ENCODE data around the gene LELP1. TPM values are rescaled to one million over a fixed set of nuclear protein-coding genes. Genes with fewer than 3 reads are reported as not detected.
"Not testable (repeated sequence)": the region's sequence is repeated elsewhere in the genome, so short reads cannot be mapped to it uniquely, and the experiment has no call there.

The LELP1 gene
- total and polyA plus RNA-seq, 12 donors, result not detected

DNA sequence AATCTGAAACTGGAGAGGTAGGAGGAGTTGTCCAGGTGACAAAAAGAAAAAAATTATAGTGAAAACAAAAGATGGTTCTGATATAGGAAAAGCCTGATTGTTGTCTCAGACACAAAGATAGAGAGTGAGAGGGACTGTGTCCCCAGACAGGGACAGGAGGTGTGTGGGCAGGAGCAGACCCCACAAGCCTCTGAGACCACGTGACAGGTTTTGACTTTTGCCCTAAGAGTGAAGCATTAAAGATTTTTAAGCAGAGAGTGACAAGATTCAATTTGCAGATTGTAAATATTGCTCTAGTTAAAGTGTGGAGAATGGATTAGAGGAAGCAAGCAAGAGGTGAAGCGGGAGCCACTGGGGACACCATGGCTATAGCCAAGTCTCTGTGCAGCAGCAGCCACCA is 24.6 kb downstream of the LELP1 start:
- WGBS, 4 donors, result 76 to 82% (median 78%) methylated on average over 2 of the region's 2 CpGs
- H3K27me3 ChIP-seq, result no peaks in the 10 kb centered on the region
- no peaks in the 10 kb centered on the region for H3K9me3 ChIP-seq (replicated peaks in 1 of 3)
- no peak for DNase-seq
- H3K4me1 ChIP-seq (replicated peaks in 1 of 2), result no peaks in the 10 kb centered on the region
- H3K4me3 ChIP-seq, result no peak overlapping the region
- H3K27ac ChIP-seq, result no peak overlapping the region
- intact Hi-C loops (cut with DNase I), result loop anchor here in 1 of 2 donors (10.0 kb wide), 1 partner anchor 353 kb away; the partner anchor contains the start of gene SMCP
- no peaks in the 10 kb centered on the region for H3K36me3 ChIP-seq (replicated peaks in 1 of 2)
- no peak for TF ChIP-seq POLR2A (IDR thresholded peaks at IDR 0.05)
- TF ChIP-seq, protein P1, sequence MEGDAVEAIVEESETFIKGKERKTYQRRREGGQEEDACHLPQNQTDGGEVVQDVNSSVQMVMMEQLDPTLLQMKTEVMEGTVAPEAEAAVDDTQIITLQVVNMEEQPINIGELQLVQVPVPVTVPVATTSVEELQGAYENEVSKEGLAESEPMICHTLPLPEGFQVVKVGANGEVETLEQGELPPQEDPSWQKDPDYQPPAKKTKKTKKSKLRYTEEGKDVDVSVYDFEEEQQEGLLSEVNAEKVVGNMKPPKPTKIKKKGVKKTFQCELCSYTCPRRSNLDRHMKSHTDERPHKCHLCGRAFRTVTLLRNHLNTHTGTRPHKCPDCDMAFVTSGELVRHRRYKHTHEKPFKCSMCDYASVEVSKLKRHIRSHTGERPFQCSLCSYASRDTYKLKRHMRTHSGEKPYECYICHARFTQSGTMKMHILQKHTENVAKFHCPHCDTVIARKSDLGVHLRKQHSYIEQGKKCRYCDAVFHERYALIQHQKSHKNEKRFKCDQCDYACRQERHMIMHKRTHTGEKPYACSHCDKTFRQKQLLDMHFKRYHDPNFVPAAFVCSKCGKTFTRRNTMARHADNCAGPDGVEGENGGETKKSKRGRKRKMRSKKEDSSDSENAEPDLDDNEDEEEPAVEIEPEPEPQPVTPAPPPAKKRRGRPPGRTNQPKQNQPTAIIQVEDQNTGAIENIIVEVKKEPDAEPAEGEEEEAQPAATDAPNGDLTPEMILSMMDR (IDR thresholded peaks at IDR 0.05), result no peak

DNA sequence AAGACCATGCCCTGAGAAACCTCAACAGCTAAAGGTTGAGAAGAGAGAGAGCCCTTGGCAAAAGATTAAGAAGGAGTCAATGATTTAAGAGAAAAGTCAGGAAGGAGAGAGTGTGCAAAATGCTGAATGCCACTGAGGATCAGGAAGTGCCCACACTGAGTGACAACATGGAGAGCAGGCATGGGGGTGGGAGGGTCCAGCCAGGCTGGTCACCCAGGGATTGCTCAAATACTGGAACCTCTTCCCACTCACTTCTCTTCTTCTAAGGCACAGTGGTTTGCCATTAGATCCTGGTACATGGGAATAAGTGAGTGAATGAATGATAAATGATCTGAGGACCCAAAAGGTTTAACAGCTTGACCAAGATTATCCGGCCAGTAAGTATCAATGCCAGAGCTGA is 25.3 kb downstream of the LELP1 start:
- 57 to 78% (median 65%) methylated on average over 1 of the region's 1 CpG for WGBS, 4 donors
- Histone ChIP-seq H3K4me3 (no peak overlapping the region), H3K27me3 (no peaks in the 10 kb centered on the region), H3K9me3 (replicated peaks in 1 of 3) (no peaks in the 10 kb centered on the region), H3K27ac (no peak overlapping the region), H3K36me3 (replicated peaks in 1 of 2) (no peaks in the 10 kb centered on the region), H3K4me1 (replicated peaks in 1 of 2) (no peaks in the 10 kb centered on the region)
- no peak for DNase-seq
- intact Hi-C loops (cut with DNase I), result loop anchor here in 1 of 2 donors (10.0 kb wide), 1 partner anchor 354 kb away; the partner anchor contains the start of gene SMCP
- no peak for TF ChIP-seq POLR2A (IDR thresholded peaks at IDR 0.05)
- TF ChIP-seq, protein P1 (IDR thresholded peaks at IDR 0.05), result no peak

DNA sequence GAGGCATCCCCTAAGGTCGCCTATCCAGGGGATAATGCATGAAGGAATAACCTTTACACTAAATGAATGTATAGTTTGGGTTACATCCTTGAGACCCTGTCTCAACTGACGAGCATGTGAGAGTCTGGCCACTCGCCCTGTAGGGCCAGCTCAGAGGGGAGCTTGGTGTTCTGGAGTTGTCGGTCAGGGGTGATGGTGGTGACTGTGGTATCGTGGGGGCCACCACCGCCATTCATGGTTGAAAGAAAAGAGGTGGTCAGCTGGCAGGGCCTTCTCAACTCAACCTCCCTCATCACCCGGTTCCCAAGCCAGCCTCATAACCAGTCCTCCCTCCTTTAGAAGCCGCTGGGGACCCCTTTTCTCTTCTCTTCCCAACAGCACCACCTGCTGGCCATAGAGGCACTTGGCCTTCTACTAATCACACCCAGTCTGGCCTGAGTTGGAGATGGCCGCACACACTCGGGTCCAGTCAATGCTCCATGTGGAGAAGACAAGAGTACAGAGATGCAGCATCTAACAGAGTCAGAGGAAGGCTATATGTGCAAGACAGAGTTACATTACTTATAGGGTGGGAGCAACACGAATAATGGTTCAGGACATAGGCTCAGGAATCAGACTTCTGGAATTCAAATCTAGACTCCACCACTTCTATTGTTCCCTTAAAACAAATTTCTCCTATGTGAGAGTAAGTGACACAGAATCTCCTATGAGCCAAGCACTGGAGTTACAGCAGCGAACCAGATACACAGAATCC is 26.0 kb downstream of the LELP1 start:
- not testable (repeated sequence) for H3K9me3 ChIP-seq (replicated peaks in 1 of 3); H3K36me3 ChIP-seq (replicated peaks in 1 of 2); H3K4me1 ChIP-seq (replicated peaks in 1 of 2); H3K27ac ChIP-seq; H3K27me3 ChIP-seq; H3K4me3 ChIP-seq
- peak in 4 of 7 donors; percentile 13 to 29 (median 20) for DNase-seq
- TF ChIP-seq, protein P1 (IDR thresholded peaks at IDR 0.05), result peak in 5 of 6 experiments; percentile 16 to 40 (median 21)
- WGBS, 4 donors, result 47 to 60% (median 48%) methylated on average over 12 of the region's 12 CpGs
- intact Hi-C loops (cut with DNase I), result loop anchor here in 1 of 2 donors (10.0 kb wide), 1 partner anchor 354 kb away; the partner anchor contains the start of gene SMCP

DNA sequence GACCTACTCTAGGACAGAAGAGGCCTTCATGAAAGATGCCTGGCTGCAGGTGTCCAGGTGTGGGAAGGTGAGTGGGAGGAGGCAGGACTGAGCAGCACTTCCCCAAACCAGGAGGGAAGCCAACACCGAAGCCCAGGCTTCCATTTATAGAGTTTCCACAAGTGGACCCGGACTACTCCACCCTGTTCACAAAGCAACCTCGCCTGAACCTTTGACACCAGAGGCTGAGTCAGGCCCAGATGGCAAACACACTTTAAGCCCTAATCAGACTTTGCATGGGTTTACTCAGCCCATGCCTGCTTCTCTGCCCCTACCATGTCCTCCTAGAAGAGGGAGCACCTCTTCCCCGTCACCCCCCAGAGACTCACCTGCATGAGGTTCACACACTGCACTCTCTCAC is 28.1 kb downstream of the LELP1 start:
- 73 to 83% (median 80%) methylated on average over 2 to 4 of the region's 4 CpGs for WGBS, 4 donors
- Histone ChIP-seq H3K36me3 (replicated peaks in 1 of 2) (no peaks in the 10 kb centered on the region), H3K27me3 (no peaks in the 10 kb centered on the region), H3K27ac (no peak overlapping the region), H3K4me1 (replicated peaks in 1 of 2) (no peaks in the 10 kb centered on the region), H3K9me3 (replicated peaks in 1 of 3) (no peaks in the 10 kb centered on the region), H3K4me3 (no peak overlapping the region)
- no peak for DNase-seq
- intact Hi-C loops (cut with DNase I), result no loop called here
- no peak for TF ChIP-seq POLR2A (IDR thresholded peaks at IDR 0.05)
- TF ChIP-seq, protein P1 (IDR thresholded peaks at IDR 0.05), result no peak
